ENCODE results near the gene ZNF608. TPM values are rescaled to one million over a fixed set of nuclear protein-coding genes. Genes with fewer than 3 reads are reported as not detected.

The ZNF608 gene
- total and polyA plus RNA-seq, 10 donors: 5.8 to 14.4 (median 10.2) TPM

- Histone ChIP-seq H3K4me1 (peaks cover 0 to 49% (median 0%) of the 10 kb centered on the region in 6 donors), H3K27ac (no peak overlapping the region), H3K27me3 (replicated peaks in 1 of 7) (no peaks in the 10 kb centered on the region), H3K9me3 (no peaks in the 10 kb centered on the region), H3K36me3 (no peaks in the 10 kb centered on the region), H3K4me3 (no peak overlapping the region)
- WGBS, 5 donors: 86 to 93% (median 88%) methylated on average over 5 of the region's 5 CpGs
- intact Hi-C loops (cut with DNase I; ENCODE audit: low total_unique reads): no loop called here
- no peak for DNase-seq
- no peak for TF ChIP-seq POLR2A (IDR thresholded peaks at IDR 0.05)
- TF ChIP-seq POLR2AphosphoS5 (IDR thresholded peaks at IDR 0.05): no peak
- no peak for TF ChIP-seq CTCF (IDR thresholded peaks at IDR 0.05 in 8 of 11, conservative IDR thresholded peaks at IDR 0.05 in 3 of 11)
Measured at GRCh38 chr5:124728331-124728967, 18.0 kb downstream of the ZNF608 start.

GRCh38 chr5:124726631-124727362, 19.6 kb downstream of the ZNF608 start:
- H3K36me3 ChIP-seq: no peaks in the 10 kb centered on the region
- intact Hi-C loops (cut with DNase I; ENCODE audit: low total_unique reads): no loop called here
- H3K27me3 ChIP-seq (replicated peaks in 1 of 7): no peaks in the 10 kb centered on the region
- no peak for DNase-seq
- H3K27ac ChIP-seq: no peak overlapping the region
- TF ChIP-seq POLR2A (IDR thresholded peaks at IDR 0.05): no peak
- TF ChIP-seq POLR2AphosphoS5 (IDR thresholded peaks at IDR 0.05): no peak
- no peak for TF ChIP-seq CTCF (IDR thresholded peaks at IDR 0.05 in 8 of 11, conservative IDR thresholded peaks at IDR 0.05 in 3 of 11)
- no peaks in the 10 kb centered on the region for H3K9me3 ChIP-seq
- peaks cover 0 to 36% (median 0%) of the 10 kb centered on the region in 6 donors for H3K4me1 ChIP-seq
- H3K4me3 ChIP-seq: no peak overlapping the region
- WGBS, 5 donors: 89 to 99% (median 91%) methylated on average over 5 of the region's 5 CpGs

- H3K4me1 ChIP-seq: peaks cover 0 to 26% (median 0%) of the 10 kb centered on the region in 6 donors
- TF ChIP-seq POLR2A (IDR thresholded peaks at IDR 0.05): no peak
- TF ChIP-seq CTCF (IDR thresholded peaks at IDR 0.05 in 8 of 11, conservative IDR thresholded peaks at IDR 0.05 in 3 of 11): no peak
- TF ChIP-seq POLR2AphosphoS5 (IDR thresholded peaks at IDR 0.05): no peak
- no peaks in the 10 kb centered on the region for H3K9me3 ChIP-seq
- H3K36me3 ChIP-seq: no peaks in the 10 kb centered on the region
- H3K4me3 ChIP-seq: no peak overlapping the region
- DNase-seq: no peak
- no peaks in the 10 kb centered on the region for H3K27me3 ChIP-seq (replicated peaks in 1 of 7)
- WGBS, 5 donors: 80 to 90% (median 88%) methylated on average over 4 of the region's 4 CpGs
- intact Hi-C loops (cut with DNase I; ENCODE audit: low total_unique reads): no loop called here
- H3K27ac ChIP-seq: no peak overlapping the region
Measured at GRCh38 chr5:124725622-124726258, 20.7 kb downstream of the ZNF608 start.

GRCh38 chr5:124725040-124725434, 21.4 kb downstream of the ZNF608 start:
- DNase-seq: no peak
- Histone ChIP-seq H3K4me1 (peaks cover 0 to 26% (median 0%) of the 10 kb centered on the region in 6 donors), H3K4me3 (peak overlapping the region in 1 of 8 donors; percentile 25), H3K27ac (peak overlapping the region in 2 of 8 donors; percentile 3 to 29), H3K36me3 (no peaks in the 10 kb centered on the region), H3K27me3 (replicated peaks in 1 of 7) (no peaks in the 10 kb centered on the region), H3K9me3 (no peaks in the 10 kb centered on the region)
- intact Hi-C loops (cut with DNase I; ENCODE audit: low total_unique reads): no loop called here
- peak in 1 of 11 experiments; percentile 15 for TF ChIP-seq CTCF (IDR thresholded peaks at IDR 0.05 in 8 of 11, conservative IDR thresholded peaks at IDR 0.05 in 3 of 11)
- TF ChIP-seq POLR2A (IDR thresholded peaks at IDR 0.05): no peak
- 70 to 79% (median 77%) methylated on average over 4 of the region's 4 CpGs for WGBS, 5 donors
